Measurements from ENCODE around the gene RPRD1A. TPM values are rescaled to one million over a fixed set of nuclear protein-coding genes. Genes with fewer than 3 reads are reported as not detected.
"Not testable (repeated sequence)": the region's sequence is repeated elsewhere in the genome, so short reads cannot be mapped to it uniquely, and the experiment has no call there.

The RPRD1A gene
- total and polyA plus RNA-seq, 9 of the 15 experiments (the other 6 are each of a cell fraction or from before 2014, with no cell fraction given), result 30.2 to 142 (median 66.0) TPM

DNA sequence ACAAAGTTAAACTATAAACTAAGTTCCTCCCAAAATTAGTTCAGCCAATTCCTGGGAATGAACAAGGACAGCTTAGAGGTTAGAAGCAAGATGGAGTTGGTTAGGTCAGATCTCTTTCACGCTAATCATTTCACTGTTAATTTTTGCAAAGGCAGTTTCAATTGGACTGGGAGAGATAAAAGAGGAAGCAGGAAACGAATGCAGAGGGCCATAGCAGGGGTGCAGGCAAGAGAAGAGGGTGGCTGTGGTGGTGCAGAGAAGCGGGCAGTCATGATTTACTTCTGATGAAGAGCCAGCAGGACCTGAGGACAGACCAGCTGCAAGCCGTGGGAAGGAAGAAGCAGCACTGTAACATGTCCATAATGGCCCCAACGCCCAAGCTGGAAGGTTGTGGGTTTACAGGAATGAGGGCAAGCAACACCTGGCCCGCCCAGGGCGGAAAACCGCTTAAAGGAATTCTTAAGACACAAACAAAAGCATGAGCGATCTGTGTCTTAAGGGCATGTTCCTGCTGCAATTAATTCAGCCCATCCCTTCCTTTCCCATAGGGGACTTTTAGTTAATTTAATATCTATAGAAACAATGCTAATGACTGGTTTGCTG is 99.0 kb downstream of the RPRD1A start:
- Histone ChIP-seq H3K4me1 (replicated peaks in 1 of 2; ENCODE audit: control insufficient read depth in 2 of 2, insufficient read depth in 2 of 2, low read length in 2 of 2) (peaks cover 5 to 6% of the 10 kb centered on the region in 2 experiments; a peak in 1 of 5 replicates), H3K9me1 (ENCODE audit: control insufficient read depth, insufficient read depth, low read length) (no peaks in the 10 kb centered on the region), H3K27me3 (ENCODE audit: control insufficient read depth in 2 of 2, insufficient read depth in 2 of 2, low read length in 2 of 2) (no peaks in the 10 kb centered on the region; a peak in 1 of 5 replicates), H3K27ac (ENCODE audit: extremely low read depth, low read depth, low read length) (no peak overlapping the region), H3K79me2 (ENCODE audit: control insufficient read depth, insufficient read depth, low read length) (peaks cover 9% of the 10 kb centered on the region), H3K9ac (ENCODE audit: insufficient read depth in 1 of 2, low read depth in 2 of 2, low read length in 2 of 2) (no peak overlapping the region), H3K4me3 (no peak overlapping the region), H3K4me2 (ENCODE audit: insufficient read depth, low read length) (no peak overlapping the region), H3K9me3 (replicated peaks; ENCODE audit: control insufficient read depth, insufficient read depth, low read depth, low read length) (no peaks in the 10 kb centered on the region), H4K20me1 (replicated peaks; ENCODE audit: control insufficient read depth, insufficient read depth, low read length) (no peaks in the 10 kb centered on the region), H2AFZ (ENCODE audit: low read depth, low read length) (peak overlapping the region; percentile 1; the same call in 1 of the 2 replicates), H3K36me3 (ENCODE audit: control insufficient read depth, insufficient read depth, low read length) (no peaks in the 10 kb centered on the region; the same call in 2 of the 3 replicates)
- BruUV-seq (replicated peaks), result no TSS peak
- intact Hi-C loops (cut with micrococcal nuclease), result no loop called here
- ATAC-seq, result no peak
- no peak for DNase-seq (ENCODE audit: extremely low read depth in 1 of 4, low spot score in 3 of 4)
- TF ChIP-seq CBX5 (IDR thresholded peaks at IDR 0.05; ENCODE audit: borderline replicate concordance, low read depth) (no peak), SPI1 (IDR thresholded peaks at IDR 0.05; ENCODE audit: borderline replicate concordance, low read depth, low read length) (0 out of 2 replicates have a peak, but pooled peaks have one; percentile 11), ZNF445 (CRISPR knock-in tag; IDR thresholded peaks at IDR 0.05; ENCODE audit: low read depth) (no peak)
- CTCF ChIA-PET (ENCODE audit: low intra/inter-chr PET ratio), result no interaction called here
- POLR2A ChIA-PET, result interaction anchor here (0.6 kb wide), 2 partner anchors 237 to 515 kb away, joined by 3 to 4 read pairs; no protein-coding TSS in a partner anchor
- 25% methylated on average over 9 of the region's 9 CpGs for WGBS (ENCODE audit: insufficient coverage, low coverage, missing lambda C conversion rate)
- in situ Hi-C loops (cut with MboI), result no loop called here
- no peak for FAIRE-seq

DNA sequence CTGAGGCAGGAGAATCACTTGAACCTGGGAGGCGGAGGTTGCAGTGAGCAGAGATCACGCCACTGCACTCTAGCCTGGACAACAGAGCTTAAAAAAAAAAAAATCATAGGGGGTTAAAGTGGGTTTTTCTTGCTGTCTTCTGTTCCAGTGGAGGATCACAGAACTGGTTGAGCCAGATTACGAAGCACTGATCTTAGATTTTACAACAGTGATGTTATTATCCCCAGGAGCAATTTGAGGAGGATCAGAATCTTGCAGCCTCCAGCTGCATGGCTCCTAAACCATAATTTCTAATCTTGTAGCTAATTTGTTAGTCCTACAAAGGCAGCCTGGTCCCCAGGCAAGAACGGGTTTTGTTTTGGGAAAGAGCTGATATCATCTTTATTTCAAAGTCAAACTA is 99.5 kb downstream of the RPRD1A start:
- H3K27me3 ChIP-seq (ENCODE audit: control insufficient read depth in 2 of 2, insufficient read depth in 2 of 2, low read length in 2 of 2); ATAC-seq; H3K9ac ChIP-seq (ENCODE audit: insufficient read depth in 1 of 2, low read depth in 2 of 2, low read length in 2 of 2); H3K9me3 ChIP-seq (replicated peaks; ENCODE audit: control insufficient read depth, insufficient read depth, low read depth, low read length); intact Hi-C loops (cut with micrococcal nuclease); H3K4me1 ChIP-seq (replicated peaks in 1 of 2; ENCODE audit: control insufficient read depth in 2 of 2, insufficient read depth in 2 of 2, low read length in 2 of 2); in situ Hi-C loops (cut with MboI); H3K9me1 ChIP-seq (ENCODE audit: control insufficient read depth, insufficient read depth, low read length); H3K4me2 ChIP-seq (ENCODE audit: insufficient read depth, low read length); CTCF ChIA-PET (ENCODE audit: low intra/inter-chr PET ratio); DNase-seq (ENCODE audit: extremely low read depth in 1 of 4, low spot score in 3 of 4); H3K36me3 ChIP-seq (ENCODE audit: control insufficient read depth, insufficient read depth, low read length); H3K79me2 ChIP-seq (ENCODE audit: control insufficient read depth, insufficient read depth, low read length); H3K4me3 ChIP-seq; H4K20me1 ChIP-seq (replicated peaks; ENCODE audit: control insufficient read depth, insufficient read depth, low read length); FAIRE-seq; H3K27ac ChIP-seq (ENCODE audit: extremely low read depth, low read depth, low read length); BruUV-seq (replicated peaks): not testable (repeated sequence)
- H2AFZ ChIP-seq (ENCODE audit: low read depth, low read length), result peak overlapping the region; percentile 1; the same call in 1 of the 2 replicates
- WGBS (ENCODE audit: insufficient coverage, low coverage, missing lambda C conversion rate), result 18% methylated on average over 2 of the region's 4 CpGs
- POLR2A ChIA-PET, result interaction anchor here (0.6 kb wide), 1 partner anchor 237 kb away, joined by 4 read pairs; no protein-coding TSS in a partner anchor
